HK-2 (cell line): ENCODE measurements around the gene ASTN2.

Source experiments
- DNase-seq: peaks from one replicate; pipeline ENCODE4 v3.0.0-alpha.2; 2018; ENCODE audit not compliant: unreplicated experiment

The ASTN2 gene

DNA sequence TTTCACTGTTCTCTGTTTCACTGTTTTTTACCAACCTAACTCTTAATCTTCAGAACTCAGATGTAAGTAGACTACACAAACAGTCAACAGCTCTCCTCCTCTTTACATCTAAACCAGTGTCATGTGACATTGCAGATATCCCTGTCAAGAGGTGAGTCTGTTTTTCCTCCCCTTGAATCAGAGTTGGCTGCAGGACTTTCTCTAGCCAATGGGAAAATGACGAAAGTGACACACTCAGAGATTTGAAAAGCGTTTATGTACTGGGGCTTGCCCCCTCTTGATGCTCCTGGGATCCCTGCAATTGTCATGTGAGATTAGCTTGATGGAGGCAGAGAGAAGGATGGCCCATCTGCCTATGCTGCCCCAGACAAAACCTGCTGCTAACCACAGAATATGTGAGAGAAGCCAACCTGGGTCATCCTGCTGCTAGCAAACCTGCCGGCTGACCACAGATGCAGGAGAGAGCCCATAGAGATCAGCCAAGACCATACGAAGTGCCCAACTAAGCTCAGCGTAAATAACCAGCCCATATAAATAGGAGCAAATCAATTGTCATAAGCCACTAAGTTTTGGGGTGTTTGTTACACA, 111.1 kb downstream of the ASTN2 start:
- no peak for DNase-seq

DNA sequence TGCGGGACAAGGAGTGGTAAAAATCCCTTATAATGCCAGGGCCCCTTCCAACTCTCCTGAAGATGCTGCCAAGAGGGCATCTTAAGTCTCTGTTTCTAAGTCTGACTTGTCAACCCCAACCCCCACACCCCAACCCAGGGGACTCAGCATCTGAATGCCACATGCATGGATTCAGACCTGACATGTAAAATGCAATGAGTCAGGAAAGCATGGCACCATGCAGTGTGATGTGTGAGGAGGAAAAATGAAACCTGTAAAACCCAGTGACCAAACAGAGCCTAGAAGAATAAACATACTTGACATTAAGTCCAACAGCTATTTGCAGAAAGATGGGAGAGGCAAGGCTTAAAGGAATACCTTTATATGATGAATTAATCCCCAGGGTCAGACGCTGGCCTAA, 112.4 kb downstream of the ASTN2 start:
- no peak for DNase-seq

DNA sequence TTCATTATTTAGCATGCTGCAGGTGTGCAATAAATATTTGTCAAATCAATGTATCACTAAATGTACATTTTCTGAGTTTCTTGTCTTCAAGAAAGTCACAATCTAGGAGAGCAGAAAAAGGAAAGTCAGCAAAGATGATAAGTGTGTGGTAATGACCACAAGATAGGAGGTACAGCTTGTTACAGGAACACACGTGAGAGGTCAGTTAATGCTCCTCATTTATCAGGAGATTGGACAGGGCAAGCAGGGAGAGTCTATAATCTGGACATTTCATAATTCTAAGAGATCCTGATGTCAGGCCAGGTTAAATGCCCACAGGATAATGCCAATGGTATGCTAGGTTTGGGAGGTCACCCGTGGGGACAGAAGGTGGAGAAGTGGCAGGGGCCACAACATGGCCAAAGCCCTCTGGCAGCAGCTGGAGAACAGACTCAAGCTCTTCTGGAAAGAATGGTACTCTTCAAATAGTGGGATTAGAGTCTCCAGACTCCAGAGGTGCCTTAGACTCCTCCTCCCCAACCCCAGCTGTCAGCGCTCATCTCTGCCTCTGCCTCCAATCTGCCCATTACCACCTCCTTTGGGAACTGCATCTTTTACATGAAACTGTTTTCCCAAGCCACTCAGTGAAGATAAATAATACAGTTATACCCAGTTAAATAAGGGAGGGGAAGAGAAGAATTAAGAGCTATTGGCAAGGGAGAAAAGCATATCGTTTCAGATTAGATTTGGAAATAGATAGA, 114.3 kb downstream of the ASTN2 start:
- no peak for DNase-seq

DNA sequence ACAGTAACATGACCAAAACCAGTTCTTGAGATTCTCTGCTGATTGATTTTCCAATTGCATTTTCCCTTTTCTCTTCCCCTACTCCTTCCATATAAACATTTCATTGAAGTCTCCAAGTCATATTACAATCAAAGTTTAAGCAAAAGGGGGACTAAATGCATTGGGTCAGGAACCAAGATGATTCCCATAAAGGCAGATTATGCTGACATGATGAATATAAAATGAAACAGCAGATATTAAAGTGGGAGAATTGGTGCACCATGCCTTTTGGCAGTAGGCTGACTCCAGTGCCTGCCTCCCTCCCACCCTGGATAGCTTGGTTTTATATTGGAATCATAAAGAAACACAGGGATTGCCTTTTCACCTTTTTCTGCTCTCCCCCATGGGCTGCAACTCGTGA, 118.4 kb downstream of the ASTN2 start:
- DNase-seq: no peak

DNA sequence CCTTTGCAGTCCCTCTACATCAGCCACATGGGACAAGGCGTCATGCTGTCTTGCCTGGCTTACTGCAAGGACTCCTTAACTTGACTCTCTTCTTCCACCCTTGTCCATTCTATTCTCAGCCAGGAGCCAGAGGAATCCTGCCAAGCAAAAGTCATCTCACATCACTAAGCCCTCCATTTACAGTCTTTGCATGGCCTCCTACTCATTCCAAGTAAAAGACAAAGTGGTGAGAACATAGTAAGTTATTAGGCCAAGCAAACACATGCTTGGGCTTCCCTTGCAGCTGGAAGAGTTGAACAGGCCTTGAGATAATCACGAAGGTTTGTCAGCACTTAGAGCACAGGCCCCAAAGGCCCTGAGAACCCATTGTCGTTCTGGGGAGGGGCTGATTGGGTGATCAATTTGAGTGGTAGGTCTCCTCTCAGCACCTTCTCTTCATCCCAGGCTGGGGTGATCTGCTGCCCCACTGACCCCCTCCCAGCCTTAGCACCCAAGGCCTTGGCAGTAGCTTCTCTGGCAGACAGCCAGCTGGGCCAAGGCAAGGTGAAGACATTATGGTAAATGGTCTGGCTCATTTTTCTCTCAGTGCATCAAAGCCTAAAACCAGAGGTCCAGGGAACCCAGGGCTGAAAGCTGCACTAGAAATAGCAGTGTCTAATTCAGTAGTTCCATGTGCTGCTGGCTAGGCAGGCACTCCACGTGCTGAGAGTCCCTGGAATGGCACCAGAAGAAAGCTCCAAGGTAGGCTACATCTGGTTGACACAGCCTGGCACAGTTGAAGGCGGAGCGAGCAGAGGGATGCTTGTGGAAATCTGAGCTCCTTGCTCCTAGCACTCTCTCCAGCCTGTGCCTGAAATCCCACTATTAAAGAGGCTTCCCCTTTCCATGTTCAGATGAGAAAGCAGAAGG, 121.4 kb downstream of the ASTN2 start:
- DNase-seq: no peak

DNA sequence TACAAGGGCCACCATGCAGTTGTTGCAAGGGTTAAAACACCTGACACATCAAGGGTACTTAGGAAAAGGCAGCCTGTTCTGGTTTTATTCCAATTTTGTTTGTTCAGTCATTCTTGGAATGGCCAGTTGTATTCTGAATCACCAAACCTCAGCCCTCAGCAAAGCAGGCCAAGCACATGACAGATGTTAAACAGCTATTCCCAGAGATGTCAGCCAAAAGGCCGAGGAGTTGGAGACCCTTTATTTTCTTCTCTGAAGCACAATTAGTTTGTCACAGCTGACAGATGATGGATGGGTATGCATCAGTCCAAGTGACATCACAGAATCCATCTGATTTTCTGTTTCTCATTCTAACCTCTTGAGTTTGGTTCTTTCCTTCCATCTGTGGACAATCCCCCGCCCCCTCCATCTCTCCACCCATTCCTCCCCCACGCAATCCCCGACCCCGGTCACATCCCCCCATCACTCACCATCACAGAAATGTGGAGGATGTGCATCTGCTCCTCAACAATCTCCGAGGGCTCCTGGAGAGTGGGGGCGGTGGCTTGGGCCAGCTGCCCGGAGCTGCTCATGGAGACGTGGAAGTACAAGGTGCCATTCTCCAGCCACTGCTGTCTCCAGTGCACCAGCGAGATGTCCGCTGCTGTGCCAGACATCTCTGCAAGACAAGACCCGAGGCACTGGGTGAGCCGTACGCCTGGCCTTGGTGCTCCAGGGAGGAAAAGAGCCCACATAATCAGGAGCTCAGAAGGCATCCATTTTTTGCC, 123.8 kb downstream of the ASTN2 start:
- DNase-seq: no peak

DNA sequence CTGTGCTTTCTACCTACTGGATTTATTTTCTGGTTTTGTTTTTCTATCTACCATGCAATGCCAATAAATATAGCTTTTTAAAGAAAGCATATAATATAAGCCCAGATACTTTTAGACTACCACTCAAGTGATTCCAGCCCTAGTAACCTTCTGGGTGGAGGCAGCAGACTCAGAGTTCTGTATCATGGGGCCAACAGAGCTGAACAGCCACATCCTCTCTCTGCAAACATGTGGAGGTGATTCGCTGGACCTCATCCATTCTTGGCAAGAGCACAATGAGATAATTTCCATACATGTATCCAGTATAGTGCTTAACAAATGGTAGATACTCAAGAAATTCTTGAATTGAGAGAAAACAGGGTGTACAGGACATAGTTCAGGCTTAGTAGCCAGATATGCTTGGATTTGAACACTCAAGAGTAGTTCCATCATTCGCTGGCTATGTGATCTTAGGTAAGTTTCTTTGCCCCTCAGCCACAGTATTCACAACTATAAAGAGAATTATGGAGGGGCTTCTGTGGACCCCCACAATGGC, 124.5 kb downstream of the ASTN2 start:
- DNase-seq: no peak

DNA sequence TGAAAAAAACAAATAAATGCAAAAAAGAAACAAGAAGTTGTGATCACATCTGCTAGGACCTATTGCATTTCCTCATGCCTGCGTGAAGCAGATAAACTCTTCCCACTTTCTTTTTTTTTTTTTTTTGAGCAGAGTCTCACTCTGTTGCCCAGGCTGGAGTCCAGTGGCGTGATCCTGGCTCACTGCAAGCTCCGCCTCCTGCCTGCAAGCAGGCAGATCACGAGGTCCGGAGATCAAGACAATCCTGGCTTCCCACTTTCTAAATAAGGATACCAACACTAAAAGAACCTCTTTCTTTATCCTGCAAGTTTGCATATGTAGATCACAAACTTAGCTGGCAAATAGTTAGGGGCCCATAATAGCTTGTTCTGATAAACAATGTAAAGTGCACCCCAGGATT, 128.6 kb downstream of the ASTN2 start:
- DNase-seq: no peak

DNA sequence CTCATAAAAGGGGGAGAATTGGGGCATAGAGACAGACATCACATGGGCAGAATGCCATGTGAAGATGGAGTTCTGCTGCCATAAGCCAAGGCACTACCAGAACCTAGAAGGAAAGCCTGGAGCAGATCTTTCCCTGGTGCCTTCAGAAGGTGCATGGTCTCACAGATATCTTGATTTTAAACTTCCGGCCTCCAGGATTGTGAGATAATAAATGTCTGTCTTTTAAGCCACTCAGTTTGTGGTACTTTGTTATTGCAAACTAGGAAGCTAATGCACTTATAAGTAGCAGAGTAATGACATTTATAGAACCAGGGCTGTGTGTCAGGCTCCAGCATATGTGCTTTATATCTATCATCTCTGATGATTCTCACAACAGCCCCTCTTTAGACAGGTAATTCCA, 130.4 kb downstream of the ASTN2 start:
- DNase-seq: no peak

DNA sequence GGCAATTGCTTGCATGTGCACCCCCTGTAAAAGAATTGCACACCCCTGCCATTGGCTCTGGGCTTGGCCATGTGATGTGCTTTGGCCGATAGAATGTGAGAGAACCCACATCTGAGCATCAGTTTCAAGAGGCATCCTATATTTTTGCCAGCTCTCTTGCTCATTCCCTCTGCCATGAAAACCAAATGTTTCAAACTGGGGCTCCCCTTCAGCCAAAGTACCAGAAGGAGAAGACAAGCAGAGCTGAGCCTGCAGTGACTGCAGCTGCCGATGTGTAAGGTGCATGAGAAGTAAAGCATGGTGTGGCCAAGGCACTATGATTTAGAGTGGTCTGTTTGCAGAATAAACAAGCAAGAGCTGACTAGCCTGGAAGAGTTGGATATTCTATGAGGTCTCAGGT, 132.3 kb downstream of the ASTN2 start:
- no peak for DNase-seq

DNA sequence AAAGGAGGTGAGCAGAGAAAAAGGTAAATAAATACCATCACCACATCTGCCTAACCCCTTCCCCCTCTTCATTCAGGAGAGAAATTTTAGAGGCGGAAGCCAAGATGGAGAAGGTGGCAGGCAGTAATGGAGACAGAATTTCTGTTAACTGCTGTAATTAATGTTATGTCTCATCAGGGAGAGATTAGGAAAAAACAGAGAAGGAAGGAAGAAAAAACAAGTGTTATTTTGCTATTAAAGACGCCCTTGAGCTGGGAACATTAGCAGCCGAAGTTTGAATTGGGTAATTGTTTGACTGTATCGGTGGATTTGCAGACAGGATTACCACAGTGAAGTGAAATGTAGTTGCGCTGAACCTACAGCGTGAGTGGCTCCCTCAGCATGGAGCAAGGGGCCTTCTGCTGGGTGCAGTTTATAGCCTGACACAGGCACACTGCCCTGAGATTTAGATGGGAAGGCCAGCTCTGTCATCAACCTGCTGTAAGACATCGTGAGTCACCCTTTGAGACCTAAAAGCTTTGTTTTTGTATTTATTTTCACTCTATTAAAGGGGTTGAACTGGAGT, 136.3 kb downstream of the ASTN2 start:
- no peak for DNase-seq

DNA sequence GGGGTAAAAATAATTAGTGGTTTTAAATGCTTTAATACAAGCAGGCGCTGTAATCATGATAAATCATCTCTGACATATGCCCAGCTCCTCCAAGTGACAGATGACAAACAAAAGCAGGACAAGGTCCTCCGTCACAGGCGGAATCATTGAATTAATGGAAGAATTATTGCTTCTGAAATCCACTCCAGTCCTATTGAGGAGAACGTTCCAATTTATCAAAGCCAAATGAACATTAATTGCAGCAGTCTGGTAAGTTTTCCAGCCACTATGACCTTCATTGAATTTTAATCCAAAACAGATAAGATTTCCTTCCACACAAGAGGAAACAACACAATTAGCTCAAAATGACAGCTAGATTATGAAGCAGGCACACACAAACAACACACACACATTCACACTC, 136.8 kb downstream of the ASTN2 start:
- no peak for DNase-seq

DNA sequence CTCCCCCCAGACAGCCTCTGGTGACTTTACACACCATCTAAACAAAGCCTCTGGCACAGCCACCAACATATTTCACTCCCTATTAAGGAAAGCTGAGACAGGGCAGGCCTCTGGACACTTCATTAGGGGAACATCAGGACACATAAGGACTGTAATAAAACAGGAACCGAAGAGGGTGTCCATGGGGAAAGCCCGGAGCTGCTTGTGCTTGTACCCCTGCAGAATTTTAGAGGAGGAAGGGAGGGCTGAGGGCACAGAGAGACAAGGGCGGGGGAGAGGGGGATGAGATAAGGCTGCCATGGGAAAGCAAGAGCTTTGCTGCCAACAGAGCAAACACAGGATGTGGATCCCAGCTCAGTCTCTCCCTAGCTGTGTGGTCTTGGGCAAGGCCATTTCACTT, 138.4 kb downstream of the ASTN2 start:
- DNase-seq: no peak

DNA sequence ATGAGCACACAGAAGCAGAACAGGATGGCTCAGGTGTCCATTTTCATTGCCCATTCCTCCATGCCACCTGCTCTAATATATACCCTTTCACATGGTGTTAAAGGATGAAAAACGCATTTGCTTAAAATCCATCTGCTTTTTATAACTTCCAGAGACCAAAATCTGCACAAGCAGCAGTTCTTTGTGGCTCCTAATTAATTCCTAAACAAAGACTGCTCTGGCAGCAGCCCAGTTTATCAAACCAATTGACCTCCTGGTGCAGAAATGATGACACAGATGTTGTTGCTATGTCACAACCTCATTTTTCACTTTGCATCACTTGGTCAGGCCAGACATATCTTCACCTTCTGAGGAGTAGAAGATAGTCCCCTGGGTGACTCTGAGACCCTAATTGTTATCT, 141.2 kb downstream of the ASTN2 start:
- DNase-seq: no peak

DNA sequence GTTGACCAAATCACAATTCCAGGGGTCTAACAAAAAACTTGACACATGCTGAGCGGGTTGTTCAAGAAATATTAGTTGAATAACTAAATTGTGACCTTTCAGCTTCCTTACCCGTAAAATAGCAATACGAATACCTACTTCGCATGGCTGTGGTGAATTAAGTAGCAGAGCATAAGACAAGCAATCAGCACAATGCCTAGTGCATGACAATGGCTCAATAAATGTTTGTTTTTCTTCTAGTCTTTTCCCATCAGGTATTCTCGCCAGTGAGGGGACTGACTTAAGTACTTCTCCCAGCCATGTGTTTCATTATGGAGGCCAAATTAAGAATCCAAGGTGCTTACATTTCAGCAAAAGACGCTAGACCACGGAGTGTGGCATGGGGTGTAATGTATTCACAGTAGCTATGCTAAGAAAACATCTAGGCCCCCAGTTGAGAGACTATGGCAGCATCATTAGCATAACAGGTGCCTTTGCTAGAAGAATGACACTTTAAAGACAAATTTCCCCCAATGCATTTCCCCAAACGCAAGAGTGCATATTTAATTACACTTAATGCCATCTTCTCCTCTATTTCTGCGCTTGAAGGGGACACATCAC, 145.9 kb downstream of the ASTN2 start:
- DNase-seq: no peak

DNA sequence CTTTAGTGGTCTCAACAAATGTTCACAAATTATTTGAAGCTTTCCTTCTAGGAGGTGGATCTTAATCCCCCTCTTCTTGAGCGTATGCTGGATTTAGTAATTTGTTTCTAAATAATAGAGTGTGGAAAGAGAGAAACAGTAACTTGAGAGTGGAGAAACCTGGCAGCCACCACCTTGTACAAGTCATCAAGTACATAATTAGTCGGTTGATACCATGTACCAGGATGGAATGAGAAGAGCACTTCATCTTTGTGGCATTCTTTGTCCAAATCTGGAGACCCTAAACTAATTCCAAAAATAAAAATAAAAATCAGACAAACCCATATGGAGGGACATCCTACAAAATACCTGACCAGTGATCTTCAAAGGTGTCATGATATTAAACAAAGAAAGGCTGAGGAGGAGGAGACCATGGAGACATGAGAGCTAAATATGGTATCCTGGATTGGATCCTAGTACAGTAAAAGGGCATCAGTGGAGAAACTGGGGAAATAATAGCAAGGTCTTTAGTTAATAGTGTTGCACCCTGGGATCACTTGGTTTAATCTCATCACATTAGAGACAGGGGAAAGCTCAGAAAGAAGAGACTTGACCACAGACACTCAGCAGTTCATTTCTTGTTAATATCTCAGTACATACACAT, 147.9 kb downstream of the ASTN2 start:
- no peak for DNase-seq

DNA sequence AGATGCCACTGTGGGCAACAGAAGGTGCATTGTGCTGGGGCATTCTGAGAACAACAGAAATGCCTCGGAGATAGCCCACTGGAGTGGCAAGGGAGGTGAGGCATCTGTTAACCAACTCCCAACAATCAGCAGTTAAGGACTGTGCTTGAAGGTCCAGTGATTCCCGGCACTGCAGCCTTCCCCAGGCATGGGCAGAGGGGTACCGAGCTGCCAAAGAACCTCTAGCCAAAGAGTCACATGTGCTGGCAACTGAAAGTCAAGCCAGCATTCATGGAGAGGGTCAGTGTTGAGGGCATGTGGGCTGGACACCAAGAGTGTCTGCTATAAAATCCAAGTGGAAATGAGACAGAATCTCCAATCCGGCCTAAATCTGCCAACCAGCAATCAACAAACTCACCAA, 149.6 kb downstream of the ASTN2 start:
- no peak for DNase-seq

DNA sequence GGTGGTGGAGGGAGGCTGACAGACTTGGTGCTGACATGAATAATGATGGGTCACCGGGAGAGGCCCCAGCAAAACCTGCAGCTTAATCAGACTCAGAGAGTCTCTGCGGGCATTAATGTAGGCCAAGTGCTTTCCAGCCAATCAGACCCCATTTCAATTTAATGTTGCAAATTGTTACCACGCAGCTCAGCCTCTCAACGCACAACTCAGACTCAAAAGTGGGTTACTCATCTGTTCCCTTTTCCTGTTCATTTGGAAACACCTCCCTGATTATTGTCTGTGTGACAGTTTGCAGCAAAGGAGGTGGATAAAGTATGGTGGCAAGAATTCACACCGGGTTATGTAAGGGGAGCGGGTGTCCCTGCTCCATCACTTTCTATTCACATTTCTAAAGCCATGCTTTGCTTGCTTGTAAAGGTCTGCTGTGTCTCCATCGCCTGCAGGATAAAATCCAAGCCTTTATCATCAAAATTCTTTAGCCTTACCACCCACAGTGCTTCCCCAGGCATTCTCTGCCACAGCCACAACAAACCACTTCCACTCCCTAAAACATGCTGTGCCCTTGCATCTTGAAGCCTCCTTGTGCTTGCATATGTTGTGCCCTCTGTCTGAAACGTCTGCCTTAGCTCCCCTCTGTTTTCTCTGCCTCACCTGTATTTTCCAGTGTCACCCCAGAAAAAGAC, 156.5 kb downstream of the ASTN2 start:
- DNase-seq: no peak

DNA sequence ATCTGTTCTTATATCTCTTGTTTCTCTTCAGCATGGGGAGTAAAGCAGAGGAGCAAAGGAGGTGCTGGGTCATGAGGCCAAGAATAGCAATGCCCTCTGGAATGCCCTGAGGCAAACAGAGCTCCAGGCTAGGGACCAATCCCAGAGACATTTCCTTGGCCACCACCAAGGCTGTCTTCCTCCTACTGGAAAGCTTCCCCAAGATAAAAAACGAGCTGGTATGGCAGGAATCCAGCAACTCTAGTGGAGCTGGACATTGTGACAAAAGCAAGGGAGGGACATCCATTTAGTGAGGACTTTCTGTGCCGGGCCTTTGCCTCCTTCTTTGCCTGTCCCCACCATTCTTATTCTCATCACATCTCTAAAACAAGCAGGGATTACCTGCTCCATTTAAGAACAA, 161.6 kb downstream of the ASTN2 start:
- no peak for DNase-seq

DNA sequence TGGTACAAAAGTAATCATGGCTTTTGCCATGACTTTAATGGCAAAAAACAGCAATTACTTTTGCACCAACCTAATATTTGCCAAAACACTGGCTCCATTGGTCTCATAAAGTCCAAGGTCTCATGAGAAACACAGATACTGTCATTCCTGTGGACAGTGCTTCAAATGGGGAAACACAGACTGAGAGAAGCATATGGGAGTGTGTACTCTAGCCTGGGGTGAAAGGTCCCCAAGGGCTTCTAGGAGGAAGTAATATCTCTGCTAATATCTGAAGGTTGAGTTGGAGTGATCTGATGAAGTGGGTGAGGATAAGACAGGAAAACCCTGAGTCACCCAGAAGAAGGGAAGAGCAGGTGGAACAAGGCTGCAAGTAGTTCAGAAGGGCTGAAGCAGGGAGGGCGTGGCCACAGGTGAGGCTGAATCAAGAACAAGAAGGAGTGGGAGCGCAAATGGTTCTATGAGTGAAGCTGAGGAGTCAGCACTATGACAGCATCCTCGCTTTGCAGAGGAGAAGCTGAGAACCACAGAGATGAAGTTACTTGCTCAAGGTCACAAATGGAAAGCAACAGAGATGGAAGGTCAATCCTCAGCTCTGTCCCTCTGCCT, 164.1 kb downstream of the ASTN2 start:
- DNase-seq: no peak
